ENCODE results near the gene SUZ12.
A peak's percentile ranks its signal among the peaks of the same experiment; 100 is the strongest.
"Not testable (repeated sequence)": the region's sequence is repeated elsewhere in the genome, so short reads cannot be mapped to it uniquely, and the experiment has no call there.

Gene SUZ12

DNA sequence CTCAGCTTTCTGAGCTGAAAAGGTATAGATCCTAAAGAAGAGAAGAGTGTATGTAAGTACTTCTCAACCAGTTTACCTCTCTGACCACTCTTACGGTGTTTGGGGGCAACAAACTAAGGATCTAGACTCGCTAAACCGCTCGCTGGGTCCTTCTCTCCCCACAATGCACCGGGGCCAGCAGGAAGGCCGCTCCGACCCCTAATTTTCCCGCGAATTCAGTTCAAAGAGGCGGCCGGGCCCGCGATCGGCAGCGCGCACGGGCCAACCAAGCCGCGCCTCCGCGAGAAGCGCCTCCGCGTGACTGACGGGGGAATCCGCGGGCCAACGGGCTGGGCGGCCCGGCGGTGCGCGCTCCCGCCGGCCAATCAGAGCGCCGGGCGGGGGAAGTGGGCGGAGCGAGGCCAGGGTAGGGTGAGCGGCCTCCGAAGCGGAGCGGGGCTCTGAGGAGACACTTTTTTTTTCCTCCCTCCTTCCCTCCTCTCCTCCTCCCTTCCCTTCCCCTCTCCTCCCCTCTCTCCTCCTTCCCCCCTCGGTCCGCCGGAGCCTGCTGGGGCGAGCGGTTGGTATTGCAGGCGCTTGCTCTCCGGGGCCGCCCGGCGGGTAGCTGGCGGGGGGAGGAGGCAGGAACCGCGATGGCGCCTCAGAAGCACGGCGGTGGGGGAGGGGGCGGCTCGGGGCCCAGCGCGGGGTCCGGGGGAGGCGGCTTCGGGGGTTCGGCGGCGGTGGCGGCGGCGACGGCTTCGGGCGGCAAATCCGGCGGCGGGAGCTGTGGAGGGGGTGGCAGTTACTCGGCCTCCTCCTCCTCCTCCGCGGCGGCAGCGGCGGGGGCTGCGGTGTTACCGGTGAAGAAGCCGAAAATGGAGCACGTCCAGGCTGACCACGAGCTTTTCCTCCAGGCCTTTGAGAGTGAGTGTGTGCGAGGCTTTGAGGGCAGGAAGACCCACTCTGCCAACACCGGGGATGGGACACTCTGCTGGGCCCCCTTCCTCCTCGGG lies at the start of gene SUZ12:
TSS of gene SUZ12 (plus strand) at position 393 of the 995 bp plus-strand sequence. CDS start at position 633, 240 bp downstream.
- peak; percentile 77 for DNase-seq (ENCODE audit: low read depth)

GRCh38 chr17:31888124-31888523 lies 48.7 kb upstream of the SUZ12 start:
- DNase-seq (ENCODE audit: low read depth) = no peak

DNA sequence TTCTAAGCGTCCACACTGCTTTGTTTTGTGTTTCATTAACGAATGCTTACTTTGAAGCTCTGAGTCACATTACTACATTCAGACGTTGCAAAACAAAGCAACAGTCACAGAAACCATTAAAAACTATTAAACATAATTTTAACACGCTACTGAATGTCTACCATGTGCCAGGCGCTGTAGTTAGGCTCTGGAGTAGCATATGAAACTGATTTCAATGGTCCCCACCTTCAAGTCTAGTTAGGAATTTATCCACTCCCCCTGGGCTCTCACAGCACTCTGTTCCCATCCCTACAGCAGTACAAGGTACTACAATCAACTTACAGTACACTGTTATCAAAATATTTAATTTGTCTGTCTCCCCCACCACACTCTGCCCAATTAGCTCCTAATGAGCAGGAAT lies 35.9 kb upstream of the SUZ12 start:
- no peak for DNase-seq (ENCODE audit: low read depth)

- DNase-seq (ENCODE audit: low read depth) = no peak
Measured at GRCh38 chr17:31902693-31903092, 34.1 kb upstream of the SUZ12 start.

- DNase-seq (ENCODE audit: low read depth) = no peak
Measured at GRCh38 chr17:31903401-31903800, 33.4 kb upstream of the SUZ12 start.

DNA sequence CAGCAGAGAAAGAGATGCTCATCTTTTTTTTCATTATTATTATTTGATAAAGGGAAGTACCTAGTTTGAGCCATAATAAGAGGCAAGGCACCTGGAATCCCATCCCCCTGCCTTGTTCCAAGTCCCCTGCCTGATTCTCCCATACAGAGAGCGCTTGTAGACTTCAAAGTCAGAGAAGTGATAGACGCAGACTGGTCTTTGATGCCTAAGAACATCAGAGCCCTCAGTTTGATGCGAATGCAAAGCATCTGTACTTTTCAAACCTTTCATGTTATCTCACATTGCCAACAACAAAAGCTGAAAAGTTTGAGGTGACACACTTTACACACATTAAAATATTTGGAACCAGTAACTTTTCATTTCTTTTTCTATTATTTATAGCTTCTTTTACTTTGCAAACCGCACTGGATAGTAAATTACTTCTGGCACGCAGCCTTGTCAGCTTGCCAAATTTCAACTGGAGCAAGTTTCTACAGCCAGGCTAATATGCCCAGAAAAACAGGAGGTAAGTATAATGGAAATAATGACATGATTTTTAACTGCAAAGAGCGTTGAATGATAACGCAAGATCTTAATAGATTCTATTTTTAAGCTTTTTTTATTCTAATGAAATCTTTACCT lies 29.4 kb upstream of the SUZ12 start:
- no peak for DNase-seq (ENCODE audit: low read depth)

GRCh38 chr17:31908386-31908785 lies 28.4 kb upstream of the SUZ12 start:
- no peak for DNase-seq (ENCODE audit: low read depth)

- DNase-seq (ENCODE audit: low read depth) = not testable (repeated sequence)
Measured at GRCh38 chr17:31912705-31913104, 24.1 kb upstream of the SUZ12 start.

- DNase-seq (ENCODE audit: low read depth) = no peak
Measured at GRCh38 chr17:31915456-31916100, 21.2 kb upstream of the SUZ12 start.

DNA sequence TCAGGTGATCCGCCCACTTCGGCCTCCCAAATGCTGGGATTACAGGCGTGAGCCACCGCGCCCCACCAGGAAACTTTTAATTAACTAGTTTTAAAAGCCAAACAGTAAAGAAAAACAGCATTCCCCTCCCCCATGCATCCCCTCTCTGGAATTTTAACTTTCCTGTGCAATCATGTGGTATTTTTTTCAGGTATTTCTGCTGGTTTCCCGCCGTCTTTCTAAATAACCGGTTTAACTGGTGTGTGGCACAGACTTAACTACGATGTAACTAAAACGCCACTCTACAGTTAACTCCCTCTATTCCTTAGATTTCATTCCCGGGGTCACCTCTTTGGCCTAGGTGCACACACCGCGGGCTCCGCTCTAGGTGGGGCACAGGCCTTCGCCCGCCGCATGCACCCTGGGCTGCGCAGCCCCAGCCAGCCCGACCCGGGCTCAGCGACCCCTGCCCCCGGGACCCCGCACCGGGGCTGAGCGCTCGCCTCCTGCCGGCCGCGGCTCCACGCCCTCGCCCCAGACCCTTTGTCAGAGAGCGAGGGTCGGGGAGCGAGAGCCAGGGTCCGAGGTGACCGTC lies 20.2 kb upstream of the SUZ12 start:
- no peak for DNase-seq (ENCODE audit: low read depth)

- DNase-seq (ENCODE audit: low read depth) = no peak
Measured at GRCh38 chr17:31917065-31917529, 19.7 kb upstream of the SUZ12 start.

DNA sequence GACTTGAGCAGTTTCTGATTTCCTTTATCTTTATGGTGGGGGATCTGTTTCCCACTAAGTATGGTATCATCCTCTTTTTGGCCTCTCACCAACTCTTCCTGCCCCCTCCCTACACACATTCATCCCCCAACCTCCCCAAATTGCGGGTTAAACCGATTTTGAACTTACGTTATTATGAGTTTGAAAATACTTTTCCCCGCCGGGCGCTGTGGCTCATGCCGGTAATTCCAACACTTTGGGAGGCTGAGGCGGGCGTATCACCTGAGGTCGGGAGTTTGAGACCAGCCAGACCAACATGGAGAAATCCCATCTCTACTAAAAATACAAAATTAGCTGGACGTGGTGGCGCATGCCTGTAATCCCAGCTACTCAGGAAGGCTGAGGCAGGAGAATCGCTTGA lies 19.1 kb upstream of the SUZ12 start:
- not testable (repeated sequence) for DNase-seq (ENCODE audit: low read depth)

DNA sequence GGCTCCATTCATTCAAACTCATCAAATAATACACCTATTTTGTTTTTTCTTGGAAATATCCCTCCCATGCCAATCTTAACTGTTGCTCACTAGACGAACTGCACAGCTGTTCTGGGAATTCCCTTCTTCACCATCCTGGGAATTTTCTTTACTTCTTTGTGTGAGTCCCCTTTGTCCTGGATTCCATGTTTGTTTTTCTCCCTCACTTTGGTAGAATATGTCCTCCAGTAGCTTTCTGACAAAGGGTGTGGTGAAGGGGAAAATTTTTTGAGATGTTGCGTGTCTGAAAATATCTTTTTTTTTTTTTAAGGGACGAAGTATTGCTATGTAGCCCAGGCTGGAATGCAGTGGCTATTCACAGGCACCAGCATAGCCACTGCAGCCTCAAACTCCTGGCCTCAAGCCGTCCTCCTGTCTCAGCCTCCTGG lies 18.1 kb upstream of the SUZ12 start:
- no peak for DNase-seq (ENCODE audit: low read depth)

GRCh38 chr17:31919802-31920525 lies 16.8 kb upstream of the SUZ12 start:
- no peak for DNase-seq (ENCODE audit: low read depth)

- DNase-seq (ENCODE audit: low read depth) = no peak
Measured at GRCh38 chr17:31926100-31926729, 10.6 kb upstream of the SUZ12 start.

GRCh38 chr17:31931756-31932155 lies 5.1 kb upstream of the SUZ12 start:
- no peak for DNase-seq (ENCODE audit: low read depth)

GRCh38 chr17:31935512-31935911 lies 1.3 kb upstream of the SUZ12 start:
- DNase-seq (ENCODE audit: low read depth) = no peak

DNA sequence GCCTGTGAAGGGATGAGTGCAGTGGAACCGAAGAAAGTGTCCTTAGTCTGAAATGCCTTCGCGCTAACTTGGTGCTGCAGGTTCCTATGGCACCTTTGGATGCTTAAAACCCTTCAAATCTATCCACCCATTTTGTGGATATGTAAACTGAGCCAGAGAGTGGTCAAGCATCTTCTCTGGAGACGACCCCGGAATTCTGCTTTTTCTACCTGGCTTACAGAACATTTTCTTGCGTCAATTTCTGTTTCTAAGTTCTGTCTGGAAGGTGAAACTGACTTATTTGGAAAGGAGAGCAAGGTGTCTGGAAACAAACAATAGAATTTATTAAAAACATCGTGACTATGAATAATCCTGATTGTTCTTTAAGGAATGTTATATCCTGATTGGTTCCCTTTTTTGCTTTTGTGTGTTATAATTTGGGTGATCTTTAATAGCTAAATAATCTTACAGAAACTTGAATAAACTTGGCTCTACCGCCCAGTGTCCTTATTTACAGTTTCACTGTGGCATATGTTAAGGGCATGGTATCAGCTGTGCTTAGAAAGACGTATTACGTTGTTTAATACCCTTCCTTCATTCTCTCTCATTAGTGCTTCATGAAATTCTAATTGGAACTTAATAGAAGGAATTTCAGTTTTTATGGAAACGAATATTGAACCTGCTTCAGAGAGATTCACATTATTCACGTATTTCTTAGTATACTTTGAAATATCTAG lies 1.3 kb downstream of the SUZ12 start:
- DNase-seq (ENCODE audit: low read depth) = not testable (repeated sequence)

- not testable (repeated sequence) for DNase-seq (ENCODE audit: low read depth)
Measured at GRCh38 chr17:31941916-31942315, 5.1 kb downstream of the SUZ12 start.

DNA sequence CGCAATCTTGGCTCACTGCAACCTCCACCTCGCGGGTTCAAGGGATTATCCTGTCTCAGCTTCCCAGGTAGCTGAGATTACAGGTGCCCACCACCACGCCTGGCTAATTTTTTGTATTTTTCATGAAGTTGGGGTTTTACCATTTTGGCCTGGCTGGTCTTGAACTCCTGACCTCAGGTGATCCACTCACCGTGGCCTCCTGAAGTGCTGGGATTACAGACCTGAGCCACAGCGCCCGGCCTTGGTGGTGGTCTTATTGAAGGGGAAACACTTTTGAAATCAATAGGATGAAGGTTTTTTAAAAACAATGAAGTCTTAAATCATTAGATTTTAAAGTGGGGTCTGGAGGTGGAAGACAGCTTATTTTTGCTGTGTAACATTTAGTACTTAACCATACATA lies 5.6 kb downstream of the SUZ12 start:
- DNase-seq (ENCODE audit: low read depth) = not testable (repeated sequence)

Measured in stimulated activated CD8-positive, alpha-beta memory T cell treated with anti-CD3 and anti-CD28 coated beads, Interleukin-12 subunit alpha, Interleukin-12 subunit beta, amount 100 ng/mL, for 4 hours (primary cell).